Astrocyte (in vitro differentiated cells and primary cell): Measurements from ENCODE around the gene THAP5. TPM values are rescaled to one million over a fixed set of nuclear protein-coding genes. Genes with fewer than 3 reads are reported as not detected.
A peak's percentile ranks its signal among the peaks of the same experiment; 100 is the strongest.

Experiments used
- DNase-seq: peaks from one replicate; pipeline ENCODE4 v3.0.0-alpha.2; 2010; ENCODE audit warnings: low read depth
- FAIRE-seq: peaks from 2 replicates; lab custom pipeline; 2011; peaks lifted over from hg19 to GRCh38; lab: Jason Lieb, UNC
- H2AFZ ChIP-seq: 2 replicates; pipeline ENCODE4 v1.6.0; 2012; ENCODE audit warnings: low read depth, low read length, inconsistent platforms
- H3K27ac ChIP-seq: 2 replicates; pipeline ENCODE4 v1.5.1; 2011; ENCODE audit warnings: low read depth, low read length, inconsistent platforms
- H3K27me3 ChIP-seq: 2 replicates; pipeline ENCODE4 v1.6.0; 2011; ENCODE audit warnings: low read length, inconsistent platforms; ENCODE audit not compliant: insufficient read depth
- H3K36me3 ChIP-seq: 2 replicates; pipeline ENCODE4 v1.5.1; 2011; ENCODE audit warnings: low read length, inconsistent platforms; ENCODE audit not compliant: insufficient read depth
- H3K4me1 ChIP-seq: 2 replicates; pipeline ENCODE4 v1.5.1; 2011; ENCODE audit warnings: low read length, inconsistent platforms; ENCODE audit not compliant: insufficient read depth
- H3K4me2 ChIP-seq: 2 replicates; pipeline ENCODE4 v1.6.0; 2012; ENCODE audit warnings: low read length, inconsistent platforms
- H3K4me3 ChIP-seq: 2 replicates; pipeline ENCODE4 v1.5.1; 2011; ENCODE audit warnings: low read depth, mild to moderate bottlenecking, low read length, inconsistent platforms; ENCODE audit not compliant: insufficient read depth
- H3K79me2 ChIP-seq: 2 replicates; pipeline ENCODE4 v1.6.0; 2012; ENCODE audit warnings: mild to moderate bottlenecking, low read length, inconsistent platforms; ENCODE audit not compliant: insufficient read depth
- H3K9ac ChIP-seq: 2 replicates; pipeline ENCODE4 v1.6.0; 2012; ENCODE audit warnings: mild to moderate bottlenecking, low read length, inconsistent platforms
- H3K9me3 ChIP-seq: 2 replicates; pipeline ENCODE4 v1.5.1; 2012; ENCODE audit warnings: low read depth, mild to moderate bottlenecking, low read length, inconsistent platforms; ENCODE audit not compliant: insufficient read depth
- H4K20me1 ChIP-seq: 2 replicates; pipeline ENCODE4 v1.6.0; 2012; ENCODE audit warnings: low read length, inconsistent platforms; ENCODE audit not compliant: insufficient read depth
- H3K27ac Mint-ChIP-seq: one replicate; pipeline ENCODE4 v1.8.0; 2021; ENCODE audit warnings: mild to moderate bottlenecking, mixed read lengths; ENCODE audit not compliant: unreplicated experiment
- H3K27me3 Mint-ChIP-seq: one replicate; pipeline ENCODE4 v1.8.0; 2021; ENCODE audit warnings: low read depth, mixed read lengths; ENCODE audit not compliant: unreplicated experiment
- H3K36me3 Mint-ChIP-seq: one replicate; pipeline ENCODE4 v1.8.0; 2021; ENCODE audit warnings: low read depth, mixed read lengths; ENCODE audit not compliant: unreplicated experiment
- H3K4me1 Mint-ChIP-seq: one replicate; pipeline ENCODE4 v1.8.0; 2021; ENCODE audit warnings: low read depth, mixed read lengths; ENCODE audit not compliant: unreplicated experiment
- H3K4me3 Mint-ChIP-seq: one replicate; pipeline ENCODE4 v1.8.0; 2021; ENCODE audit warnings: mild to moderate bottlenecking, moderate library complexity, mixed read lengths; ENCODE audit not compliant: unreplicated experiment
- H3K9me3 Mint-ChIP-seq: one replicate; pipeline ENCODE4 v1.8.0; 2021; ENCODE audit warnings: mild to moderate bottlenecking, mixed read lengths; ENCODE audit not compliant: unreplicated experiment
- EZH2 ChIP-seq: IDR thresholded peaks from 2 replicates; pipeline ENCODE4 v1.6.1; 2012; ENCODE audit warnings: mild to moderate bottlenecking, low read length, inconsistent platforms; ENCODE audit not compliant: insufficient read depth
- total RNA-seq: library from RNA; stranded (reverse); gene quantifications from 2 replicates; pipeline ENCODE4 v1.2.1, GENCODE V29; 2021
- TF ChIP-seq, protein P1 (sequence below): IDR thresholded peaks from 2 replicates; pipeline ENCODE4 v1.5.1; 2011; ENCODE audit warnings: low read depth, mild to moderate bottlenecking, inconsistent platforms, low read length, moderate library complexity; ENCODE audit not compliant: insufficient read depth

THAP5 gene
- total RNA-seq, 1 donor from 2014 or later = 18.8 TPM

- no peak overlapping the region for H3K9ac ChIP-seq
- no peak overlapping the region for H3K27ac ChIP-seq
- FAIRE-seq (no peak), DNase-seq (no peak)
- H2AFZ ChIP-seq = no peak overlapping the region
- no peaks in the 10 kb centered on the region for H4K20me1 ChIP-seq
- H3K4me3 Mint-ChIP-seq = peak overlapping the region; percentile 28
- H3K27me3 Mint-ChIP-seq = no peaks in the 10 kb centered on the region
- no peaks in the 10 kb centered on the region for H3K4me1 ChIP-seq
- H3K27ac Mint-ChIP-seq = no peak overlapping the region
- H3K27me3 ChIP-seq = peaks cover 2% of the 10 kb centered on the region
- H3K4me3 ChIP-seq = no peak overlapping the region
- TF ChIP-seq EZH2 = no peak
- TF ChIP-seq, protein P1, sequence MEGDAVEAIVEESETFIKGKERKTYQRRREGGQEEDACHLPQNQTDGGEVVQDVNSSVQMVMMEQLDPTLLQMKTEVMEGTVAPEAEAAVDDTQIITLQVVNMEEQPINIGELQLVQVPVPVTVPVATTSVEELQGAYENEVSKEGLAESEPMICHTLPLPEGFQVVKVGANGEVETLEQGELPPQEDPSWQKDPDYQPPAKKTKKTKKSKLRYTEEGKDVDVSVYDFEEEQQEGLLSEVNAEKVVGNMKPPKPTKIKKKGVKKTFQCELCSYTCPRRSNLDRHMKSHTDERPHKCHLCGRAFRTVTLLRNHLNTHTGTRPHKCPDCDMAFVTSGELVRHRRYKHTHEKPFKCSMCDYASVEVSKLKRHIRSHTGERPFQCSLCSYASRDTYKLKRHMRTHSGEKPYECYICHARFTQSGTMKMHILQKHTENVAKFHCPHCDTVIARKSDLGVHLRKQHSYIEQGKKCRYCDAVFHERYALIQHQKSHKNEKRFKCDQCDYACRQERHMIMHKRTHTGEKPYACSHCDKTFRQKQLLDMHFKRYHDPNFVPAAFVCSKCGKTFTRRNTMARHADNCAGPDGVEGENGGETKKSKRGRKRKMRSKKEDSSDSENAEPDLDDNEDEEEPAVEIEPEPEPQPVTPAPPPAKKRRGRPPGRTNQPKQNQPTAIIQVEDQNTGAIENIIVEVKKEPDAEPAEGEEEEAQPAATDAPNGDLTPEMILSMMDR = peak; percentile 25
- H3K9me3 ChIP-seq = no peaks in the 10 kb centered on the region
- no peaks in the 10 kb centered on the region for H3K36me3 Mint-ChIP-seq
- H3K4me2 ChIP-seq = no peak overlapping the region
- no peaks in the 10 kb centered on the region for H3K9me3 Mint-ChIP-seq
- H3K36me3 ChIP-seq = no peaks in the 10 kb centered on the region
- peaks cover 11% of the 10 kb centered on the region for H3K4me1 Mint-ChIP-seq
- no peaks in the 10 kb centered on the region for H3K79me2 ChIP-seq
Observed at GRCh38 chr7:108592646-108593201, 23.2 kb upstream of the THAP5 start.

- DNase-seq = no peak
- no peaks in the 10 kb centered on the region for H3K9me3 Mint-ChIP-seq
- peaks cover 3% of the 10 kb centered on the region for H3K27me3 ChIP-seq
- no peaks in the 10 kb centered on the region for H3K36me3 Mint-ChIP-seq
- H3K4me3 ChIP-seq = no peak overlapping the region
- H3K4me3 Mint-ChIP-seq = no peak overlapping the region
- no peak for FAIRE-seq
- H3K27ac Mint-ChIP-seq = no peak overlapping the region
- no peak overlapping the region for H3K4me2 ChIP-seq
- TF ChIP-seq EZH2 = no peak
- TF ChIP-seq, protein P1 = no peak
- no peak overlapping the region for H3K27ac ChIP-seq
- H3K9me3 ChIP-seq = no peaks in the 10 kb centered on the region
- H3K79me2 ChIP-seq = no peaks in the 10 kb centered on the region
- H3K9ac ChIP-seq = no peak overlapping the region
- H3K27me3 Mint-ChIP-seq = peaks cover 11% of the 10 kb centered on the region
- no peaks in the 10 kb centered on the region for H3K36me3 ChIP-seq
- no peaks in the 10 kb centered on the region for H4K20me1 ChIP-seq
- no peak overlapping the region for H2AFZ ChIP-seq
- peaks cover 11% of the 10 kb centered on the region for H3K4me1 Mint-ChIP-seq
- no peaks in the 10 kb centered on the region for H3K4me1 ChIP-seq
Observed at GRCh38 chr7:108590606-108591005, 21.1 kb upstream of the THAP5 start.

DNA sequence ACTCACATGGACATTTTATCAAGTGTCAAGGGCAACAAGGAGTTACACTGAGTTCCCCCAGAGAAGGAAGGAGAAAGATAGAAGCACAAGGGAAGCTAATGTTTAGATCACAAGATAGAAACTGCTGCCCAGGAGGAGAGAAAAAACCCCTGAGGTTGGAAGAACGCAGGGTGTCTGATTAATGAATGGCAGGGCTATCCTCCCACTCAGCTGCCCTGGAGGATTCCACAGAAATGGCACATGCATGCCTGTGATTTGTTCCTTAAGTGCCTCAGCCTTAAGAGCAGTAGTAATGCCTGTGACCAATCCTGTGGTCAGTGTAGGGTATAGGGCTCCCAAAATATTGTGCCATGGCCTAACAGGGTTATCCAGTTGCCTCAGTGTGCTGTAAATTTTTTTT is 20.4 kb upstream of the THAP5 start:
- no peak overlapping the region for H3K27ac ChIP-seq
- DNase-seq (no peak), FAIRE-seq (no peak)
- H3K4me3 ChIP-seq = no peak overlapping the region
- Mint-ChIP-seq H3K9me3 (no peaks in the 10 kb centered on the region), H3K36me3 (no peaks in the 10 kb centered on the region), H3K27me3 (peaks cover 11% of the 10 kb centered on the region), H3K4me1 (peaks cover 11% of the 10 kb centered on the region), H3K27ac (no peak overlapping the region), H3K4me3 (no peak overlapping the region)
- no peaks in the 10 kb centered on the region for H4K20me1 ChIP-seq
- peaks cover 3% of the 10 kb centered on the region for H3K27me3 ChIP-seq
- no peak for TF ChIP-seq EZH2
- TF ChIP-seq, protein P1 = no peak
- H3K4me1 ChIP-seq = no peaks in the 10 kb centered on the region
- H3K36me3 ChIP-seq = no peaks in the 10 kb centered on the region
- no peak overlapping the region for H3K9ac ChIP-seq
- H2AFZ ChIP-seq = no peak overlapping the region
- H3K9me3 ChIP-seq = no peaks in the 10 kb centered on the region
- H3K4me2 ChIP-seq = no peak overlapping the region
- H3K79me2 ChIP-seq = no peaks in the 10 kb centered on the region
